ENCODE data around the gene ARID1B. TPM values are rescaled to one million over a fixed set of nuclear protein-coding genes. Genes with fewer than 3 reads are reported as not detected.

ARID1B gene
- total RNA-seq, 1 donor from 2014 or later = 75.4 TPM

DNA sequence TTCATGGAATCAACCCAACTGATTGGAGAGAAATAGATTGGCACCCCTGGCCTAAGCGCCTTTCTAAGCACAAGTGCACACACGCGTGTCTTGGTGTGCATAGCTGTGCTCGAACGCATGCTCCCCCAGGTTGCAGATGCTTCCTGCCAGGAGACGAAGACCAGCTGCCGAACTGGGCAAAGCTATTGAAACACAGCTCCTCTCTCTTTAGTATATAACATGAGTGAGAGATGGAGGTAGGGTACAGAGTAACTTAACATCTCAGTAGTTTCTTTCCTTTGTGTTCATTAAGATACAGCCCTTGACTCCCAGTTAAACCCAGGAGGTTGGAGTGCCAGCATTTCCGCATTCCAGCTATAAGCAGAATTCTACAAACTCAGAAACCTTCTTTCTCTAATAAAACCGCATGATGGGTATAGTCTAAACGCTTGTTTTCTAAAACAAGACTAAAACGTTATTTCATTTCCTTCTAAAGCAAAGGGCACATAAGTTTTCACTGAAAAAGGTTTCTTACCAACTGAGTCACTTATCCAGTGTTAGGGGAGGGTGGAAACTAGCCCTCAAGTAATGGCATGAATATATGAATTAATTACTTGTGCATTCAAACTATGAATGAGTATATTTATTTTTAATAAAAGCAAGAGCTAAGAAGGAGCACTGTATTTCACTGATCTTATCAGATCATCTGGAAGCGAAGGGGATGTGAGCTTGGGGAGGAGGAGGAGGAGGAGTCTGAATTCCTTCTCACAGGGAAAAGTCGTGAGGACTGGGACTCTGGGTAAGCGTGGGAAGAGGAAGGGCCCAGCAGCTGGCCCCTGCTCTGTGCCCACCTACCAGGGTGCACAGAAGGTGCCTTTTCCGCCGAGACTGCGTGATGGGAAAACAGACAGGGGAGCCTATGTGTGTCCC, 367.0 kb downstream of the ARID1B start:
- TF ChIP-seq, protein P1, sequence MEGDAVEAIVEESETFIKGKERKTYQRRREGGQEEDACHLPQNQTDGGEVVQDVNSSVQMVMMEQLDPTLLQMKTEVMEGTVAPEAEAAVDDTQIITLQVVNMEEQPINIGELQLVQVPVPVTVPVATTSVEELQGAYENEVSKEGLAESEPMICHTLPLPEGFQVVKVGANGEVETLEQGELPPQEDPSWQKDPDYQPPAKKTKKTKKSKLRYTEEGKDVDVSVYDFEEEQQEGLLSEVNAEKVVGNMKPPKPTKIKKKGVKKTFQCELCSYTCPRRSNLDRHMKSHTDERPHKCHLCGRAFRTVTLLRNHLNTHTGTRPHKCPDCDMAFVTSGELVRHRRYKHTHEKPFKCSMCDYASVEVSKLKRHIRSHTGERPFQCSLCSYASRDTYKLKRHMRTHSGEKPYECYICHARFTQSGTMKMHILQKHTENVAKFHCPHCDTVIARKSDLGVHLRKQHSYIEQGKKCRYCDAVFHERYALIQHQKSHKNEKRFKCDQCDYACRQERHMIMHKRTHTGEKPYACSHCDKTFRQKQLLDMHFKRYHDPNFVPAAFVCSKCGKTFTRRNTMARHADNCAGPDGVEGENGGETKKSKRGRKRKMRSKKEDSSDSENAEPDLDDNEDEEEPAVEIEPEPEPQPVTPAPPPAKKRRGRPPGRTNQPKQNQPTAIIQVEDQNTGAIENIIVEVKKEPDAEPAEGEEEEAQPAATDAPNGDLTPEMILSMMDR (IDR thresholded peaks at IDR 0.05; ENCODE audit: insufficient read depth, low read depth, low read length) = no peak
- TF ChIP-seq EZH2 (IDR thresholded peaks at IDR 0.05; ENCODE audit: insufficient read depth, low read length) = no peak
- H3K4me2 ChIP-seq (ENCODE audit: low read length) = peak overlapping the region; percentile 67
- Mint-ChIP-seq H3K9me3 (ENCODE audit: unreplicated experiment) (no peaks in the 10 kb centered on the region), H3K4me1 (ENCODE audit: low read depth, unreplicated experiment) (peaks cover 43% of the 10 kb centered on the region), H3K27me3 (ENCODE audit: low read depth, unreplicated experiment) (no peaks in the 10 kb centered on the region), H3K27ac (ENCODE audit: unreplicated experiment) (peak overlapping the region; percentile 87), H3K36me3 (ENCODE audit: low read depth, unreplicated experiment) (peaks cover 6% of the 10 kb centered on the region), H3K4me3 (ENCODE audit: unreplicated experiment) (no peak overlapping the region)
- no peak overlapping the region for H3K4me3 ChIP-seq (ENCODE audit: insufficient read depth, low read depth, low read length)
- H4K20me1 ChIP-seq (ENCODE audit: insufficient read depth, low read length) = no peaks in the 10 kb centered on the region
- no peaks in the 10 kb centered on the region for H3K9me3 ChIP-seq (ENCODE audit: insufficient read depth, low read depth, low read length)
- peak overlapping the region; percentile 80 for H3K9ac ChIP-seq (ENCODE audit: low read length)
- H3K36me3 ChIP-seq (ENCODE audit: insufficient read depth, low read length) = no peaks in the 10 kb centered on the region
- peak; percentile 53 for DNase-seq (ENCODE audit: low read depth)
- H3K4me1 ChIP-seq (ENCODE audit: insufficient read depth, low read length) = peaks cover 43% of the 10 kb centered on the region
- no peaks in the 10 kb centered on the region for H3K79me2 ChIP-seq (ENCODE audit: insufficient read depth, low read length)
- FAIRE-seq = no peak
- H3K27ac ChIP-seq (ENCODE audit: low read depth, low read length) = peak overlapping the region; percentile 89
- no peaks in the 10 kb centered on the region for H3K27me3 ChIP-seq (ENCODE audit: insufficient read depth, low read length)
- no peak overlapping the region for H2AFZ ChIP-seq (ENCODE audit: low read depth, low read length)

DNA sequence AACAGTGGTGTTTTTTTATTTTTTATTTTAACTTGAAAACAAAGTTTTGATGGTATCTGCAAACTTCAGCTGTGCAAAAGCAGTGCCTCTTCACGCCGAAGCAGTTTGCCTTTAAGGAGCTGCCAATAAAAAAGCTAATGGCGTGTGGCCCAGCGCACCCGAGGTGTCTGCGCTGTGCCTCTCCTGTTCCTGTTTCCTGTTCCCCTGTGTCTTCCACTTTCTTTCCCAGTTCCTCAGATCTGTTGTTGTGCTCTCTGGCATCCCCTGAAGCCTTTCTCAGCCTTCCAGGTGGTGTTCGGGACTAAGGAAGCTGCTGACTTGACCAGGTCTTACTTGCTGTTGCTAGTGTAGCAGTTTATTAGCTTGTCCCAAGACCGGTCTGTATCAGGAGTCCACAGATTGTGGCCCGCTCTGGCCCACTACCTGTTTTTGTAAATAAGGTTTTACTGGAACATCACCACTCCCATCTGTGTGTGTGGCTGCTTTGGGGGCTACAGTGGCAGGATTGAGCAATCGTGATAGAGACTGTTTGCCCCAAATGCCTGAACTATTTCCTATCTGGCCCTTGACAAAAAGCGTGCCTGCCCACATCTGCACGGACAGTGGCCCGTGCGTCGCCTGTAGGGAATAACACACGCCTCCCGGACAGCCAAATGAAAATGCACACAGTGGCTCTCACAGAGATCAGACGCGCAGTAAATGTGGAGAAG, 367.8 kb downstream of the ARID1B start:
- H3K9ac ChIP-seq (ENCODE audit: low read length) = peak overlapping the region; percentile 80
- no peaks in the 10 kb centered on the region for H3K9me3 ChIP-seq (ENCODE audit: insufficient read depth, low read depth, low read length)
- H3K4me1 ChIP-seq (ENCODE audit: insufficient read depth, low read length) = peaks cover 51% of the 10 kb centered on the region
- H3K36me3 ChIP-seq (ENCODE audit: insufficient read depth, low read length) = no peaks in the 10 kb centered on the region
- Mint-ChIP-seq H3K4me1 (ENCODE audit: low read depth, unreplicated experiment) (peaks cover 50% of the 10 kb centered on the region), H3K4me3 (ENCODE audit: unreplicated experiment) (no peak overlapping the region), H3K9me3 (ENCODE audit: unreplicated experiment) (no peaks in the 10 kb centered on the region), H3K27ac (ENCODE audit: unreplicated experiment) (peak overlapping the region; percentile 87), H3K36me3 (ENCODE audit: low read depth, unreplicated experiment) (peaks cover 6% of the 10 kb centered on the region), H3K27me3 (ENCODE audit: low read depth, unreplicated experiment) (no peaks in the 10 kb centered on the region)
- H3K79me2 ChIP-seq (ENCODE audit: insufficient read depth, low read length) = no peaks in the 10 kb centered on the region
- TF ChIP-seq, protein P1 (IDR thresholded peaks at IDR 0.05; ENCODE audit: insufficient read depth, low read depth, low read length) = no peak
- TF ChIP-seq EZH2 (IDR thresholded peaks at IDR 0.05; ENCODE audit: insufficient read depth, low read length) = no peak
- peak overlapping the region; percentile 67 for H3K4me2 ChIP-seq (ENCODE audit: low read length)
- no peak for DNase-seq (ENCODE audit: low read depth)
- no peak overlapping the region for H3K4me3 ChIP-seq (ENCODE audit: insufficient read depth, low read depth, low read length)
- H2AFZ ChIP-seq (ENCODE audit: low read depth, low read length) = no peak overlapping the region
- H4K20me1 ChIP-seq (ENCODE audit: insufficient read depth, low read length) = no peaks in the 10 kb centered on the region
- peak overlapping the region; percentile 89 for H3K27ac ChIP-seq (ENCODE audit: low read depth, low read length)
- H3K27me3 ChIP-seq (ENCODE audit: insufficient read depth, low read length) = no peaks in the 10 kb centered on the region
- no peak for FAIRE-seq

Measured in astrocyte (in vitro differentiated cells and primary cell).